Raji (cell line): ENCODE measurements around the gene PREX1.

Experiments used
- POLR2A ChIP-seq: IDR thresholded peaks from 2 replicates; pipeline ENCODE4 v1.6.1; 2011; ENCODE audit warnings: low read depth, low read length, control low read depth; ENCODE audit not compliant: insufficient read depth

The PREX1 gene

DNA sequence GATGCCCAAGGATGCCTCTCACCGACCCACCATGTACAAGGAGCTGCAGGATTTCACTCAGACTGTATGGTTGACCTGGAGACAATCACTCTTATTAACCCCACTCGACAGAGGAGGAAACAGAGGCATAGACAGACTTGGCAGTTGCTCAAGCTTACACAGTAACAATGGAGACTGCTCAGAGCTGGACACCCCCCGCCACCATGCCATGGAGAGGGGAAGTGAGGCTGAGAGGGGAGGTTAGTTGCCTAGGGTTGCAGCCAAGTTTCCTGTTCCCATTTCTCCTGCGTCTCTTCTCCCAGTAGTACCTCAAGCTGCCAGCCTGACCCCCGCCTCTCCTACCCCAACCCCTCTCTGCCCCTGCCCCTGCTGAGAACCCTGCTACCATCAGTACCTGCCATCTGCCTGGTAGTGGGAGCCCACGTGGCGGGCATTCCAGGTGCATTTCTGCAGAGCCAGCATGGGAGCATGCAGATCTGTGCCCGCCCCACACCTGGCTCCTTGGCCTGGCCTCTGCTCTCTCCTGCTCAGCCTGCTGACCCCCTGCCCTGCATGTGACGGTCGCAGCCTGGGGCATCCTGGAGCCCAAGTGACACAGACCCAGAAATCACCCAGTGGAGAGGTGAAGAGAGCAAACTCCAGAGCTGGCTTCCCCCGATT lies 157.7 kb downstream of the PREX1 start:
- no peak for TF ChIP-seq POLR2A

DNA sequence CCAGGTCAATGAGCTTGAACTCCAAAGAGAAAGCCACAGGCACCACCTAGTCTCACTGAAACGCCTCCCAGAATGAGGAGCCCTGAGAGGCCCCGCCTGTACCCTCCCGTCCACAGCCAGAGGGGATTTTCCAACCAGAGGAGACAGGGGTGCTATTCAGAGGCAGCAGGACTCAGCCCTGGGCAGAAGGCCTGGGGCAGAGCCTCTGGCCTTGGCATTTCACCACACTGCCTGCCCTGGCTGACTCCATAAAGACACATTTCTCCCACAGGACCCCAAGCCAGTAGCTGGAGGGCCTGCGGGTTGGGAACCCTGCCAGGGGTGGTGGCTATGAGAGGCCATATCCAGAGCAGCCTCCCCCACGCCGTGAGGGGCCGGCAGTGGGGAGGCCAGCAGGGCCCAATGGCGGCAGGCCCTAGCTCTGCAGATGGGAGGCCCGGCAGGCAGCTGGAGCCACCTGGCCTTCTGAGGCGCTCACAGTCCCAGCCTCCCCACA lies 159.3 kb downstream of the PREX1 start:
- no peak for TF ChIP-seq POLR2A

DNA sequence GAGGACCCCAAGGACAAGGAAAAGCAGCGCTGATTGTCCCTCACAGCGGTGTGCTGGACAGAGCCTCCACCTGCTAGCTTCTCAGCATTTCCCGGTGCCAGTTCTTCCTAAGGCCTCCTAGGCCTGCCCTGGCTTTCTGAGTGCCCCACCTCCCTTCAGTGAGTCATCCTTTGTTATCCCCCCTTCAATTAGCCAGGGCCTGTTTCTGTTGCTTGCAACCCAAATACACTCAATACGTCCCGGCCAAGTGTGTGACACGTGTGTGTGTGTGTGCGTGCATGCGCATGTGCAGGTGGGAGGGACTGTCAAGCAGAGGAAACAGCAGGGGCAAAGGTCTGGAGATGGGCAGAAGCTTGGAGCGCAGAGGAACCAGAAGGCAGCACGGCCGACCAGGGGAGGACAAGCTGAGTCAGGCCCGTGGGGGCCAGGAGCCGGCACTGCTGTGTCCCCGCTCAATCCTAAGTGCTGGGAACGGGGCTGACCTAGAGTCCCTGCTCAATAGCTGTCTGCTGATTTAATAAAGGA lies 159.8 kb downstream of the PREX1 start:
- no peak for TF ChIP-seq POLR2A

DNA sequence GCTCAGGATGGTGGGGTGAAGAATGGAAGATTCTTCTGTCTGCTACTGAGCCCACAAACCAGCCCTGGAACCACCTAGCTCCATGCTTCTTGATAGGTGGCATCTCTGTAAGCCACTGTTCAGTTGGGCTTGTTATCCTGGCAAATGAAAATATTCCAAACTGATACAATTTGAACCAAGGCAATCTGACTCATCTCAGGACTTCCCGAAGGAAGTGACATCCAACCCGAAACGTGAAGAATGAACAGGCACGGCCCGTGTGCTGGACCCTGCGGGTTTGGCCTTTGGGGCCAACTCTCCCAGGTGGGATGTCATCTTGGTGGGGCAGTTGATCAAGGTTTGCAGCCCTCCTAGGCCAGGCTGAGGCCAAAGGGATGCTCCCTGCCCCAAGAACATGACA lies 160.3 kb downstream of the PREX1 start:
- no peak for TF ChIP-seq POLR2A

DNA sequence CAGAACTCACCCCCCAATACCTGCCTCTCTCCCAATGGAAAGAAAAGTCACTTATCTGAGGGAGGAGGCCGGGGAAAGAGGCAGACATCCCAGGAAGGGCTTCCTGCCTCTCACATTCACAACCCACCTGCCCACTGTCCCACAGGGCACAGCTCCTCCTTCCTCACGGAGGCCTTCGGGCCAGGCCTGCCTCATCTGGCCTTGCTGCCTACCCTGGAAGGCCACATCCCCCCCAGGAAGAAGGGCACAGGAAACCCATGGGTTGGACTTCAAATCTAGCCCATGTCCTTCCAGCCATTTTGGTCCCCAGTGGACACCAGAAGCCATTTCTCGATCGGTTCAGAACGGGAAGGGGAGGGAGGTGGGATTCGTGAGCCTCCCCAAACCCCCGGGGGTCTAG lies 162.0 kb downstream of the PREX1 start:
- no peak for TF ChIP-seq POLR2A

DNA sequence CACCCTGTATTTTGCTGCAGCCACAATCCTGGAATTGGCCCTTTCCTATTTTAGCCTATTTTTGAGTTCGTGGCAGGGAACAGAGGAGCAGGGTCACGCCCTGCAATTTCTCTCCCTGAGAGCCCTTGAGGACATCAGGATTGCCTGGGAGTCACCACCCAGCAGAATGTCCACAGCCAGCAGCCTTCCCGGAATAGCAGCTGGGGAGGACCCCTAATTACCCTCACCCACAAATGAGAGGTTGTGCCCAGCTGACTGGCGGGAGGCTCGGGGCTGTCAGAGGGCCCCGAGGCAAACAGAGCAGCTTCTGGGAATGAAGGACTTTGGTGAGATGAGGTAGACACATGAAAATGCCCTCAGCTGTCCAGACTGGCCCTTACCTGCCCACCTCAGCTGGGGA lies 165.1 kb downstream of the PREX1 start:
- no peak for TF ChIP-seq POLR2A

DNA sequence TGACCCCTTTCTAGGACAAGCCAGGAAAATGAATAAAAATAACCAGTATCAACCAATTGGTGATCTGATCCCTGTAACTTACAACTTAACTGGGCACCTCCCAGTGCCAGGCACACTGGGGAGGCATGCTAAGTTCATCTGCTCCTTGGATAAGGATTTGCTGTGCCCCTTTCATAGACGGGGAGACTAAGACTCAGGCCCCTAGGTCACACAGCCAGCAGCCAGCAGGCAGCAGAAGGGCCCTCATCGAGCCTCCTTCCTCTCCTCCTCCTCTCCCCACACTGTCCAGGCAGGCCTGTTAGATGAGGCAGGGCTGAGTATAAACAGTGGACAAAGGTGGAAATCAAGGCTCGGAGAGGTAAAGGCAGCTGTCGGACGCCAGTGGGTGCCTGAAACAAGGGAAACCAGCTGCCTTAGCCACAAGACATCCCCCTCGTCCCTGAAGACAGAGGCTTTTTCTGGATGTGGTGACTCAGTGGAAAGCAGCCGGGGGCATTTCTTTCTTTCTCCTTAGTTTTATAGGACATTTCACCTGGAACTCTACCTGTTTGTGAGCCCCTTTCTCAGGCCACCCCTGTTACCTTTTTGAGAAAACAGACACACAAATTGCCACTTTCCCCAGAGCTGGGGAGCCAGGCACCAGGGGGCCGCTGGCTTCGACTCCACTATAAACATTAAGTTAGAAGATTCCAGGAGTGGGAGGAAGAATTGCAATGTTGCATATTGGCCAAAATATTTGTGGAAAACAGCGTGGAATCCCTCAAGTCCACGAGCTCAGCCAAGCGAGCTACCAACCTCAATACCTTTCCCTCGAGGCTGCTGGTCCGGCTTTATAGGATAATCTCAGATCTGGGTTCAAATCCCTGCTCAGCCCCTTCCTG lies 166.0 kb downstream of the PREX1 start:
- no peak for TF ChIP-seq POLR2A

DNA sequence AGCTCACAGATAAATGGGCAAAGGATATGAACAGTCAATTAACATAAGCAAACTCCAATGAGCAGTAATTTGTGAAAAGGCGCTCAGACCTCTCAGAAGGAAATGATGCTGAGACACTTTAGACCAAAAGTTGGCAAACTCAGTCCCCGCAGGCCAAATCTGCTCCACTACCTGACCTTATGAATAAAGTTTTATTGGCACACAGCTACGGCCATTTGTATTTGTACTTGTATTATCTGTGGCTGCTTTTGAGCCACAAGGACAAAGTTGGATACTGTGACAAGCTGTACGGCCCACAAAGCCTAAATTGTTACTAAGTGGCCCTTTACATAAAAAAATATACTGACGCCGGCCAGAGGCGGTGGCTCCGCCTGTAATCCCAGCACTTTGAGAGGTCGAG lies 167.0 kb downstream of the PREX1 start:
- no peak for TF ChIP-seq POLR2A

DNA sequence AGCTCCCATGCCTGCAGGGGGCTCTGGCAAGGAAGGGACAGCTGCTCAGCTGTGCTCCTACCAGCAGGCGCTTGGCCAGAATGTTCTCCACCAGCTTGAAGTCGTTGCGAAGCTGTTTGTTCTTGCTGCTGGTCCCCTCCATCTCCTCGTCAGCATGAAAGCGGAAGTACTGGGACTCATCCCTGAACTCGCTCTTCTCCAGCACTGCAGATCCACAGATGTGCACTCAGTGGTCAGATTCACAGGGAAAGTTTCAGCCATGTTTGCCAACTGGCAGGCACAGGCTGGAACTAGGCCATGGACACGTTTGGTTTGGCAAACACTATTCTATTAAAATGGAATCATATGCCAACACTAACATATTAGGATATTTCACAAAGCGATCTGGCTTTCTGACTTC lies 167.9 kb downstream of the PREX1 start:
- no peak for TF ChIP-seq POLR2A

DNA sequence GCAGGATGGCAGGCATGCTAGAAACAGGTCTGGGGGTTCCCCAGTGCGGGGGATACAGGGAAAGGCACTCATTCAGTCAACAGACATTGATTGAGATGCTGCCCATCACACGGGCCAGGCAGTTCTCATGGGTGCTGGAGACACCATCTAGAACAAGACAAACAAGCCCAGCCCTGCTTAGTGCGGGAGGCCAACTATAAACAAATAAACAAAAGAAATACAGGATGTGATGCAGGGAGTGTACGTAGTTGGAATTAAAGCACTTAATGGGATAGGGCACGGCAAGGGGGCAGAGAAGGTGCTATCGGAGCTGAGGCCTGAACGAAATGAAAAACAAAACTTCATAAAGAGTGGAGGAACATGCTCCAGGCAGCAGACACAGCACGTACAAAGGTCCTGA lies 169.3 kb downstream of the PREX1 start:
- no peak for TF ChIP-seq POLR2A

DNA sequence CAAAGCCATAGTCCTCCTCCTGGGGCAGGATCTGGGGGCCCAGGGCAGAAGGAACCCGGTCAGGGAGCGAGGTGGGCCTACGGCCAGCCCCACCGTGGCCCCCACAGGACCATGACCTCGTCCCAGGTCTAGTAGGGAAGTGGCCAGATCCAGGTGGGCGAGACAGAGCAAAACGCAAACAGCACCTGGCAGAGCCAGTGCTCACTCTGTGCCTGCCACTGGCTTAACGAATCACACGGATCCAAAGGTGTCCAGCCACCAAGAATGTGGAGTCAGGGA lies 169.7 kb downstream of the PREX1 start:
- TF ChIP-seq POLR2A = no peak

DNA sequence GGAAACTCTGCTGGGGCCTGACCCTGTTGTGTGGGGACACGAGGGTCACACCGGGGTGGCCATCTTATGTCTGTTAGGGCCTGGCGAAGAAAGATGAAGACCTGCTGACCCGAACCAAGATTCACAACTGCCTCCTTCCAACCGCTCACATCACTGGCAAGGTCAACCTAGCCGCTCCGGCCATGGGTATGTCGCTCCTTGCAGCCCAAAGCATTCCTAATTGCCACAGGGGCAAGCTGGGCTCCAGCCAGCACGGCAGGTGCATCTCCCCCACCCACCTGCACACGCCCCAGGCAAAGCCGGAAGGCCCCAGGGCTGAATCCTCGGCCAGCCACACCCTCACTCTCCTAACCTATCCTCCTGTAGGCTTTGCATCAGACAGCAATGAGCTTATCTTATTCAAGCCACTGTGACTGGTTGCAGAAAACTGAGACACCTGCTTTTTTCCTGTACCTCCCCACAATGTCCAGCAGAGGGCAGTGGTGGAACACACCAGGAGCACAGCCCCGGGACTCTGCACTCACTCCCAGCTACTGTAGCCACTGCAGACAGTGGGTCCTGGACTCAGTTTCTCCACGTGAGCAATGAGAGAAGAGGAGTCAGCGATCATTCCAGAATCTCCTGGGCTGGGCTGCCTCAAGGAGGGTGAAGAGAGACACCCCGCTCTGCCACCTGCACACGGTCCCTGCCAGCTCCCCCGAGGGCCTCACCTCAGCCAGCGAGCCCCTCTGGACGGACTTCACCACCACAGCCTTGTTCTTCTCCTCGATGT lies 170.2 kb downstream of the PREX1 start:
- no peak for TF ChIP-seq POLR2A

DNA sequence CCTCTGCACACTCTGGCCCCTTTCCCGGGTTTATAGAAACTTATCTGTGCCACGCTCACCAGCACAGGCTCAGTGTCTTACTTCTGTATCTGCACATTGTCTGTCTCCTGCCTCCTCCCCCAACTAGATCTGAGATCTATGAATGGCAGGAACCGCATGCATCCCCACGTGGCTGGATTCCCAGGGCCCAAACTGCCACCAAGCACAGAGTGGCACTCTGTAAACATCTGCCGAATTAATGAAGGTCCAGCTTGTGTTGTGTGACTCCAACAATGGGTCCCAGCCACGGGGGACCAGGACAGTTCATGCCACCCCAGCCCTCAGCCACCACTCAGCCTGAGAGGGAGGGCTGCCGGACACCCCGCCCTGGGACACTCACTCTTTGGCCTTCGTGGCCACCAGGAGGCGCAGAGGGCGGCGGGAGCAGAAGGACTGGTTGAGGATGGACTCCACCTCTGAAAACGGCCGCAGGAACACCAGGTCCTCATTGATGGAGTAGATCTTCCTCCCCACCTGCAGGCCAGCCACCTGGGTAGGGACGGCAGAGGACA lies 171.1 kb downstream of the PREX1 start:
- no peak for TF ChIP-seq POLR2A

DNA sequence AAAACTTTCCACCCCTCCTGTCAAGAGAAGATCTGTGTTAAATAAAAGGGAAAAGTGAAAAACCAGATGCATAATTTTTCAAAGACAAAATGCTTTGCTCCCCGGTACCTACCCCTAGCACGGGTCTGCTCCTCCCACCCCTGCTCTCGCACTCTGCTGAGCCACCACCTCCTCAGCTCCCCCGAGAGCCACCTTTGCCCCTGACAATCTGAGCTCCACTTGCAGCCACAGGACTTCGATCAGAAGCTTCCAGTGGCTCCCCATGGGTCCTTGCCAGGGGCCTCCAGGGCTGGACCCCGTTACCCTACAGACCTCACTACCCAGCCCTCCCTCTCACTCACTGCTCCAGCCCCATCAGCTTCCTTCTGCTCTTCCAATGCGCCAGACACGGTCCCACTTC lies 171.7 kb downstream of the PREX1 start:
- TF ChIP-seq POLR2A = no peak

DNA sequence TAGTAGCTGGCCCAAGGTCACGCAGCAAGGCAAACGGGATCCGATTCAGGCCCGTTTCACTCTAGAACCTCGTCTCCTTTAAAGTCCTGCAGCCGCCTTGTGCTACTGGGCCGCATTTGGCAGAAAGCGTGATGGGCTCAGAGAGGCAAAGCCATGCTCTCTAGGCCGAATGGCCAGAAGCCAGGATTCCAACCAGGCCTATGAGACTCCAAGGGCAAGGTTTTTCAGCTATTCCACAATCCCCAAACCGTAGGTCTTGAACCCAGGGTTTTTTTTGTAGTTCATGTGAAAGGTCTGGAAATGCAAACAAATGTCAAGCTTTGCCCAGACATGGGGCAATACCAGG lies 174.1 kb downstream of the PREX1 start:
- no peak for TF ChIP-seq POLR2A

DNA sequence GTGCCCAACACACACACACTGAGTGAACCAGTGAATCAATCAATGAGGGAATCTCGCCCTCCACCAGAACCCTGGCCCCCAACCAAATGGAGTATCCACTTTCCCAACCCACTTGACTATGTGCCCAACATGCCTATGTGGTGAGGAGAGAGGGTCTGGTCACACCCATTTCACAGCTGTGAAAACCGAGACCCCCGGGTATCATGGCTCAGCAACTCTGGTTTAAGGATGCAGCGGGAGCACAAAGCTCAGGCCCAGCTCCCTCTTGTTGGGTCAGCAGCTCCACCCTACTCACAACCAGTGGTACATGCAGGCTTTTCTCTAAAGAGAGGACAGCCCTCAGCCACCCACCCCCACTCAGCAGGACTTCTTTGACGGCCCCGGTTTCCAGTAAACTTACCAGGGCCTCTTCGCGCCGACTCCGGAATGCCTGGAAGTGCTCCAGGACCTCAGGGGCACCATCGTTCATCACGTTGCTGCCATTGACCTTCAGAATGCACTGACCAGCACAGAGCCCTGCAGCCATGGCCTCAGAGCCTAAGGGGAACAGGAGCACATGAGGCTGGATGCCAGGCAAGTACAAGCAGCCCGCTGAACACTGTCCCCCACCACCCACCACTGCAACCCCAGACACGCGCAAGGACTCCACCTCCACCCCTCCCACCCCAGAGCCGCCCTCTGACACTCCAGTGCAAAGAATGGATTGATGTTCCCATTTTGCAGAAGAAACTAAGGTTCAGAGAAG lies 174.7 kb downstream of the PREX1 start:
- TF ChIP-seq POLR2A = no peak
